Activated CD8-positive, alpha-beta memory T cell treated with anti-CD3 and anti-CD28 coated beads, Interleukin-2, amount 50 U/mL, for 4 hours (primary cell): Measurements from ENCODE around the gene PIK3R1.
A peak's percentile ranks its signal among the peaks of the same experiment; 100 is the strongest.

Source experiments
- DNase-seq: peaks from one replicate; pipeline ENCODE4 v3.0.0-alpha.2; 2020

The PIK3R1 gene

GRCh38 chr5:68332556-68332955, 117.0 kb downstream of the PIK3R1 start:
- DNase-seq, result no peak

DNA sequence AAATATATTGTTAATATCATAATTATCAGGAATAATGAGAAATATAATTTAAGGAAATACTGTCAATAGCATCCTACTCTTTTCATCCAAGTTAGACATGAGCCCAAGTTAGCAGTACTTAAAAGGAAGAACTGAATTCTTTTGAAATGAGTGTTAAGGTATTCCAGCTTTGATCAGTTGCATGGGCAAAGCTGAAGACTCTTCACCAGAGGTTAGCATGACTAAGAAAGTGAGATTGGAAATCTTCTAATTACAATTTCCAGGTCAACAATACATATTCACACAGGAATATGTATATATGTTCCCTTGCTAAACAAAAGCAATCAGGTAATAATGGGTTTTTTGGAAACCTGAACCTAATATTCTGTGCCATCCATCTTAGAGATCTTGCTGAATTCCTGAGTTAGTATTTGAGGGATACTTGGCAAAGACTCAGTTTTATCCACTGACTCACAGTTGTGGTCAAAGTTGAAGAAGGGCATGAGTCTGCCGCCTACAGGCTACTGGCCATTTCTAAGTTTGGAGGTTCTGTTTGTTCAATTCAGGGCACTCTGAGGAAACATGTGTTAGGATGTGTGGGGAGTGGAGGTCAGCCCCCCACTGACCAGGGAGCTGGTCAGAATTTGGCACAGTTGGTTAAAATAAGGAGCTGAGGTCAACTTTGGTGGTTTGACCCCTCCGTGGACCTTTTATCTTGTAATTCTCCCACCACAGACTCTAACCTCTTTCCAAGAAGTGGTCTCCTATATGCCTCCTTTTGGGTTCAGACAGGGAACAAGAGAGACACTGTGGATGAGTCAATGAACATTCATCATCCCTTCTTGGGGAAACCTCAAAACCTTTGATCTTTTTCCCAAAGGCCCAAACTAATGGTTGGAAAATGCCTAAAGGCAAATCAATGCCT, 118.3 kb downstream of the PIK3R1 start:
- DNase-seq, result no peak

GRCh38 chr5:68334553-68334886, 119.0 kb downstream of the PIK3R1 start:
- DNase-seq, result no peak

- DNase-seq, result no peak
Measured at GRCh38 chr5:68335075-68335474, 119.5 kb downstream of the PIK3R1 start.

DNA sequence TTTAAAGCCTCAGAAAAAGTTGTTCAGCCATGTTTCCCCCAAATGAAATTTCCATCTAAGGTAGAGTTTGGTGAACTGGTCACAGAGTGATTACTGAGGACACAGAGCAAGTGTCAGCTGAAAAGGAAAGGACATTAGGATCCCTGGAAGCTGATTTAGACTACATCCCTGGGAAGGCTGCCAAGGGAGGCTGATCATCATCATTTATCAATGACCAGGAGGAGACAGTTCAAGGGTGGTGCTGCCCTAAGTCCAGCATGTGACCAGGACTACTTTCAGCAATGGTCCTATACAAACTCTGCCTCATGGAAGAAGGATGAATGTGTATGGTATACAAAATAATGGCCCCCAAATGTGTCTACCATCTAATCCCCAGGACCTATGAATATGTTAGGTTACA, 120.6 kb downstream of the PIK3R1 start:
- DNase-seq, result no peak

DNA sequence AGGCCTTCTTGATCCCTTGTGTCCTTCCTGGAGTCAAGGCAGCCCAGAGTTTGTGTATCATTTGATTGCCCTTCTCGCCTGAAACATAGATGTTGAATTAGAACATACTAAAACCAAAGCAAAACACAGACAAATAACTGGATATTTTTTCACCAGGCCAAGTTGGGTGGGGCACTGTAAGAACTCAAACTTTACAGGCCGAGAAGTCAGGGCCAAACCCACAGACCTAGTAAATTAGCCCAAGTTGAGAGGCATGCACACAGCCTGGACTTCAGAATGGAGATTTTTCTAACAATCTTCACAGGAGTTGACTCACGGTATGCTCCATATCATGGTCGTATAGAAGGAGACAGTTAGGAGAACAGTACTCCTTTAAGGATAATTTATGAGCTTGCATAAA, 121.7 kb downstream of the PIK3R1 start:
- no peak for DNase-seq

- no peak for DNase-seq
Measured at GRCh38 chr5:68339921-68340321, 124.4 kb downstream of the PIK3R1 start.

DNA sequence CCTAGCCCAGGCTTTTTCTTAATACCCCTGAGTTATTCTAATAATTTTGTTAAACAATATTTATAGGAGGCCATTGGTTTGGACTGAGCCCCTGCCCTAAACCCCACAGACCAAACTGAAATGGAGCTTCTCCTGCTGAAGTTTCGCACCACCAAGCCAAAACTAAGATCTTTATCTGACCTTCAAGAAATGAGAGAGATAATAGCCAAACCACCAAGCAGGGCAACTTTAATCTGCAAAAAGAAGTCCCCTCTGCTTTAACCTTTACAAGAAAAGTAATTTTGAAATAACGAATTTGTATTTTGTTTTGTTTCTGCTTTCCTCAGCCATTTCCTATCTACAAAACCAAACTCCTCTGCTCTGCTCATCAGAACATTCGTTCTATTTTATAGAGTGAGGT, 125.5 kb downstream of the PIK3R1 start:
- no peak for DNase-seq

DNA sequence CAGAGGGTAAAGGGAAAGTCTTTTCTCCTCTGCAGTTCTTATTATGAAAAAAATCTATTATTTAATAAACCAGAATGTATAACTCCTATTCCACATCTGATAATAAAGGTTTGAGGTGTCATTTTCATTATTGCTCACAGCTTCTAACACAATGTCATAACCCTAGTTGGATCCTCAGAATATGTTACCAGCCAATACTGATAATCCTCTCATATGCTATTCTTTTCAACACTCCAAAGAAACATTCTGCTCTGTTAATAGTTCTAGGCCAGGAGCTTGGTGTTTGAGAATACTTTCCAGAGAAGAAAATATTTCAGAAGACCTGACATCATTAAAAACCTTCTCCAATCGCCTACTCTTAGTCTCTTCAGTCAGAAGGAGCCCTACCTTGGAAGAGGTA, 127.1 kb downstream of the PIK3R1 start:
- DNase-seq, result no peak

DNA sequence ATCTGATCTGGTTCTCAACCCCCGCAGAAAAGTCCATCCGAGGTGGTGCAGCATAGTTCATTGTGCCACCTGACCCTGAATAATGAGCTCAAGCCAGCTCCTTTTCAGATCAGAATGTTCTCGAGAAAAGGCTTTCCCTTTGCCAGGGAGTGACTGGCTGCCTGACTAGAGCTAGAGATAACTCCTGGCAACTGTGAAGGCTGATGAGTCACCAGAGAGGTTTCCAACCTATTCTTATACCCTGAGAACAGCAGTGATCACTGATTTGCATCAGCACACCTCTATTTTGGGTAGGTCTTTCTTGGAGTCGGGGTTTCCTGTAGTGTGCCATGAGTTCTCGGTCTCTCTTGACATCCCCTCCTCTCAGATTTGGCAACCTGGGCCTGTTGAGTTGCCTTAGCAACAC, 127.9 kb downstream of the PIK3R1 start:
- peak; percentile 18 for DNase-seq

- DNase-seq, result no peak
Measured at GRCh38 chr5:68344447-68345111, 129.0 kb downstream of the PIK3R1 start.

GRCh38 chr5:68345171-68345570, 129.6 kb downstream of the PIK3R1 start:
- no peak for DNase-seq

DNA sequence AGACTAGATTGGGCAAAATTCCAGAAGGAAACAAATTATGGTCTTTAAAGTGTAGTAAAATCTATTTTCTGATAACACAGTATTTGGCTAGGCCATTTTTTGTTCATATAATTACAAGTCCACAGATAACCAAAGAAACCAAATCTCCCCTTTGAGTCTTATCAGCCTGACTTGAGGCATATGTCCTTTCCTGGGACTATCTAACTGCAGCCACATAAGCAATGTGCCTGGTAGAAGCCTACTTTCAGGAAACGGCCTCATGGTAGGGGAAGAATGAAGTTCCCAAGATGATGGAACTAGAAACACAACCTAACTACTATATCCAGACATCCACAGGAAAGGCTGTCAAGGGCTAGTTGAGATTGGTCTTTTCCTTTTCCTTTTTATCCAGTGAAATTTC, 130.0 kb downstream of the PIK3R1 start:
- DNase-seq, result no peak

DNA sequence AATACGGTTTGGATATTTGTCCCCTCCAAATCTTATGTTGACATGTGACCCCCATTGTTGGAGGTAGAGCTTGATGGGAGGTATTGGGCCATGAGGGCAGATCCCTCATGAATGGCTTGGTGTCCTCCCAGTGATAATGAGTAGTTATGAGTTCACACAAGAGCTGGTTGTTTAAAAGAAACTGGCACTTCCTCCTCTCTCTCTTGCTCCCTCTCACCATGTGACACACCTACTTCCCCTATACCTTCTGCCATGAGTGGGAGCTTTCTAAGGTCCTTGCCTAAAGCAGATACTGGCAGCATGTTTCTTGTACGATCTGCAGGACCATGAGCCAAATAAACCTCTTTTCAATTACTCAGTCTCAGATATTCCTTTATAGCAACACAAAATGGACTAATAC, 132.0 kb downstream of the PIK3R1 start:
- DNase-seq, result no peak

- DNase-seq, result no peak
Measured at GRCh38 chr5:68348447-68349222, 133.1 kb downstream of the PIK3R1 start.

DNA sequence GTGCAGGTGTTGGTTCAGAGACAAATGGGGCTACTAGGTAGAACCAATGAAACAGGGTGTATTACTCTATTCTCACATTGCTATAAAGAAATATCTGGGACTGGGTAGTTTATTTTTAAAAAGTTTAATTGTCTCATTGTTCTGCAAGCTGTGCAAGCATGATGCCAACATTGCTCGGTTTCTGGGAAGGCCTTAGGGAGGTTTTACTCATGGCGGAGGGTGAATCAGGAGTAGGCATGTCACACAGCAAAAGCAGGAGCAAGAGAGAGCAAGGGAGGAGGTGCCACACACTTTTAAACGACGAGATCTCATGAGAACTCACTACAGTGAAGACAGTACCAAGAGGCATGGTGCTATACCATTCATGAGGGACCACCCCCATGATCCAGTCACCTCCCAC, 134.6 kb downstream of the PIK3R1 start:
- DNase-seq, result no peak
